Ovary (tissue), 3 donors: ENCODE results near the gene TMEM258.

Source experiments
- CTCF ChIP-seq, 3 donors: fragments of 450-650 bp in 2 of 3; fragments of 200-600 bp in 1 of 3; IDR thresholded peaks; one replicate each; pipeline versions ENCODE4 v1.5.1 to v1.8.0; 2016 to 2022; ENCODE audit warnings: antibody characterized with exemption in 3 of 3, mild to moderate bottlenecking in 1 of 3
- EP300 ChIP-seq: sonication (generic); formaldehyde crosslinking; IDR thresholded peaks from one replicate; pipeline ENCODE4 v1.6.1; 2017; ENCODE audit warnings: antibody characterized with exemption
- POLR2A ChIP-seq: fragments of 450-650 bp; IDR thresholded peaks from one replicate; pipeline ENCODE4 v1.6.1; 2017; ENCODE audit warnings: antibody characterized with exemption, mild to moderate bottlenecking, moderate library complexity
- donor health status: DM: no; HTN: no; CAD: no.

- TF ChIP-seq POLR2A (no peak), CTCF (IDR thresholded peaks at IDR 0.05) (no peak), EP300 (no peak)
These were observed 14.0 kb downstream of the TMEM258 start for GRCh38 chr11:61778357-61778886.
